VCaP (cell line): Measurements from ENCODE around the gene FHIT.
A peak's percentile ranks its signal among the peaks of the same experiment; 100 is the strongest.

Source experiments
- H3K27ac ChIP-seq: fragments of 450-650 bp; 2 replicates; pipeline ENCODE4 v1.5.1; 2017
- CTCF ChIP-seq: fragments of 450-650 bp; conservative IDR thresholded peaks from 2 replicates; pipeline ENCODE4 v1.5.1; 2017; ENCODE audit warnings: mild to moderate bottlenecking, moderate library complexity

Gene FHIT

GRCh38 chr3:60469481-60469880 is 781.8 kb downstream of the FHIT start:
- H3K27ac ChIP-seq, result no peak overlapping the region
- no peak for TF ChIP-seq CTCF

GRCh38 chr3:60463685-60464084 is 787.6 kb downstream of the FHIT start:
- no peak for TF ChIP-seq CTCF
- peak overlapping the region; percentile 0; the same call in 1 of the 2 replicates for H3K27ac ChIP-seq

- no peak for TF ChIP-seq CTCF
- no peak overlapping the region for H3K27ac ChIP-seq
Observed at GRCh38 chr3:60461267-60461666, 790.0 kb downstream of the FHIT start.

- no peak for TF ChIP-seq CTCF
Observed at GRCh38 chr3:60456180-60456579, 795.1 kb downstream of the FHIT start.

GRCh38 chr3:60453326-60453725 is 797.9 kb downstream of the FHIT start:
- no peak overlapping the region for H3K27ac ChIP-seq
- no peak for TF ChIP-seq CTCF

More at GRCh38 chr3:60456180-60456579, 795.1 kb downstream of the FHIT start:
- H3K27ac ChIP-seq, result no peak overlapping the region

GRCh38 chr3:60448696-60449095 is 802.6 kb downstream of the FHIT start:
- peak overlapping the region; percentile 59 for H3K27ac ChIP-seq
- TF ChIP-seq CTCF, result no peak

- no peak overlapping the region for H3K27ac ChIP-seq
- no peak for TF ChIP-seq CTCF
Observed at GRCh38 chr3:60445446-60445845, 805.8 kb downstream of the FHIT start.
